Omental fat pad (tissue), 4 donors: ENCODE results near the gene EHD3. TPM values are rescaled to one million over a fixed set of nuclear protein-coding genes. Genes with fewer than 3 reads are reported as not detected.
"Not testable (repeated sequence)": the region's sequence is repeated elsewhere in the genome, so short reads cannot be mapped to it uniquely, and the experiment has no call there.

ENCODE experiments used
- ATAC-seq: fragments of 150-250 bp; one replicate; pipeline ENCODE4 v1.9.1; 2016; ENCODE audit warnings: mild to moderate bottlenecking, moderate library complexity; ENCODE audit not compliant: low FRiP score
- DNase-seq: peaks from one replicate; pipeline ENCODE4 v3.0.0-alpha.2; 2019; ENCODE audit warnings: low spot score
- total RNA-seq, 4 donors: library from RNA; depleted of rRNA; stranded (reverse); fragments of >200 nt; gene quantifications; one replicate each; pipeline ENCODE4 v1.1.0, GENCODE V29; 2016
- TF ChIP-seq, protein P1 (sequence below), 3 donors: fragments of 450-650 bp; IDR thresholded peaks; one replicate each; pipeline ENCODE4 v1.5.1; 2016 to 2017; ENCODE audit warnings: antibody characterized with exemption in 3 of 3, mild to moderate bottlenecking in 3 of 3, moderate library complexity in 2 of 3

Gene EHD3
- total RNA-seq, 4 donors from 2014 or later, result 3.1 to 5.2 (median 3.6) TPM

DNA sequence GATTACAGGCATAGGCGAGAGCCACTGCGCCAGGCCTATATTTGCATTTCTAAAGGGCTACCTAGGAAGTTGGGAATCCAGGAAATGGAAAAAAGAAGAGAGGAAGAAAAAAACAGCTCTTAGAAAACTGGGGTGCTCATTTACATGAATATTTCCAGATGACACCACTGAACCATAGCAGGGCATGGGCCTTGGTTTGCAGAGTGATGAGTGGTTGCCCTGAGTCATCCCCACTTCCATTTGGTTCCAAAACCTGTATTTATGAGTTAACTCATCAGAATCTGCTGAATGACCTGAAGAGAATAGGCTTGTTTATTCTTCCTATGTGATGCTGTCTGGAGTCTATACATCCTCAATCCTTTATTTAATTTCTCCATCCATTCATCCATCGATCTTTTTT is 36.2 kb downstream of the EHD3 start:
- ATAC-seq (no peak), DNase-seq (no peak)
- TF ChIP-seq, protein P1, sequence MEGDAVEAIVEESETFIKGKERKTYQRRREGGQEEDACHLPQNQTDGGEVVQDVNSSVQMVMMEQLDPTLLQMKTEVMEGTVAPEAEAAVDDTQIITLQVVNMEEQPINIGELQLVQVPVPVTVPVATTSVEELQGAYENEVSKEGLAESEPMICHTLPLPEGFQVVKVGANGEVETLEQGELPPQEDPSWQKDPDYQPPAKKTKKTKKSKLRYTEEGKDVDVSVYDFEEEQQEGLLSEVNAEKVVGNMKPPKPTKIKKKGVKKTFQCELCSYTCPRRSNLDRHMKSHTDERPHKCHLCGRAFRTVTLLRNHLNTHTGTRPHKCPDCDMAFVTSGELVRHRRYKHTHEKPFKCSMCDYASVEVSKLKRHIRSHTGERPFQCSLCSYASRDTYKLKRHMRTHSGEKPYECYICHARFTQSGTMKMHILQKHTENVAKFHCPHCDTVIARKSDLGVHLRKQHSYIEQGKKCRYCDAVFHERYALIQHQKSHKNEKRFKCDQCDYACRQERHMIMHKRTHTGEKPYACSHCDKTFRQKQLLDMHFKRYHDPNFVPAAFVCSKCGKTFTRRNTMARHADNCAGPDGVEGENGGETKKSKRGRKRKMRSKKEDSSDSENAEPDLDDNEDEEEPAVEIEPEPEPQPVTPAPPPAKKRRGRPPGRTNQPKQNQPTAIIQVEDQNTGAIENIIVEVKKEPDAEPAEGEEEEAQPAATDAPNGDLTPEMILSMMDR (IDR thresholded peaks at IDR 0.05), result no peak

DNA sequence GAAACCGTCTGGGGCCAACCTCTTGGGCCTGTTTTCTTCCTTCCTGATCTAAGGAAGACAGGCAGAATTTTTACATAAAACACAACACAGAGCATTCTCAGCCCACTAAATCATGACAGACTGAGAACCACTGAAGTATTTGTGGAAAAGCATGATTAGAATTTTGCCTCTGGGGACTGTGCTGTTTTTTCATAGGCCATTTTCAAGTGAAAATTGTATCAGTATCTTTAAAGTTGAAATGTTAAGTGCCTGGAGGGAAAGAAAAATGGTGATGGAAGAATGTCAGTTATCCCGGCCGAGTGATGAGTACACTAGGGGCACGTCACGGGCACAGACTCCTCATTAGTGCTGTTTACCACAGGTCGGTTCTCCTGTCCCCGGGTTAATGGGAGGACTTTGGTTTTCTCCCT is 36.9 kb downstream of the EHD3 start:
- DNase-seq (no peak), ATAC-seq (no peak)
- TF ChIP-seq, protein P1 (IDR thresholded peaks at IDR 0.05), result no peak

DNA sequence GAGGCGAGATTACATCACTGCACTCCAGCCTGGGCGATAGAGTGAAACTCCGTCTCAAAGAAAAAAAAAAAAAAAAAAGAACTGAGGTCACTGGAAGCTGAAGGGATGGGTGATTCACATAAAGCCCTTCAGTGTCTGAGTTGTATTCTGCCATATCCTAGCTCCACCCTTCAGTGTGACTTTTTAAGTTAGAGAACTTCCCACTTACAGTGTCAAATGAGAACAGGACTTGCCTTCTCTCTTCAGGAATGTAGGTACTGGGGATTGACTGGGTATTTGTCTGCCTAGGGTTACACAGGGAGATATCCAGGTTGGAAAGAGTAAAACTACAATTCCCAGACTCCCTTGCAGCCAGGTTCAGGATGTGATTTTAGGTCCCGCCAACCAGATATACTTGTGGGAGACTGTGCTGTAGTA is 37.9 kb downstream of the EHD3 start:
- ATAC-seq (no peak), DNase-seq (no peak)
- TF ChIP-seq, protein P1 (IDR thresholded peaks at IDR 0.05), result no peak

GRCh38 chr2:31274401-31275075 is 40.6 kb downstream of the EHD3 start:
- ATAC-seq (no peak), DNase-seq (no peak)
- TF ChIP-seq, protein P1 (IDR thresholded peaks at IDR 0.05), result no peak

- TF ChIP-seq, protein P1 (IDR thresholded peaks at IDR 0.05), result no peak
- ATAC-seq, result no peak
- DNase-seq, result no peak
Observed at GRCh38 chr2:31275976-31276375, 42.0 kb downstream of the EHD3 start.

DNA sequence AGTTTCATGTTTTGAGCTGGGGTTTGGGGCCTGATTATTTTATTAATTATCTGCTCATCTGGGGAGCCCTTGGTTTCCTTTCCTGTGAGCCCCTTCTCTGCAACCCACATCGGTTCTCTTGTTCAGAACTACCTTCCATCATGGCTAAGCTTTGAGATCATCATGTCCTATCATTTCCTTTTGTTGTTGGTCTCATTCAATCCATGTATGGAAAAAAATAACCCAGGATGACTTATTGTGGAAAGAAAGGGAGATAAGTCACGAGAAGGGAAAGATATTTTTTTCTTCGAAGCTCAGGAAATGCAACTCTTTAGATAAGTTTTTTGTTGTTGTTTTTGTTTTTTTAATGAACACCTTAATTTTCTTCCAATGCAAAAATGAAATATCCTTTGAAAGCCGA is 43.7 kb downstream of the EHD3 start:
- TF ChIP-seq, protein P1 (IDR thresholded peaks at IDR 0.05), result no peak
- DNase-seq, result no peak

DNA sequence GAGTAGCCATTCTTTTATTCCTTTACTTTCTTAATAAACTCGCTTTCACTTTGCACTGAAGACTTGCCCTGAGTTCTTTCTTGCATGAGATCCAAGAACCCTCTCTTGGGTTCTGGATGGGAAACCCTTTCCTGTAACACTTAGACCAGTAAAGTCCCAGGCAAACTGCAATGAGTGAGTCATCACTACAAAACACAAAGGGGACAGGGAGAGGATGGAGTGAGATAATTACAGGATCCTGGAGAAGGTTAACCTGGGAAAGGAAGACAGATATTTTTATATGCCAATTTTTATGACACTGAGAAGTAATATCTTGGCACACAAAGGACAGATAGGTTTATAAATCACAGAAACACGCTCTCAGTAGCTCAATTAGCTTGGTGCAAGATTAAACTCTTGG is 48.7 kb downstream of the EHD3 start:
- TF ChIP-seq, protein P1 (IDR thresholded peaks at IDR 0.05), result no peak
- DNase-seq (no peak), ATAC-seq (no peak)

More for the DNA sequence above, 43.7 kb downstream of the EHD3 start:
- no peak for ATAC-seq

DNA sequence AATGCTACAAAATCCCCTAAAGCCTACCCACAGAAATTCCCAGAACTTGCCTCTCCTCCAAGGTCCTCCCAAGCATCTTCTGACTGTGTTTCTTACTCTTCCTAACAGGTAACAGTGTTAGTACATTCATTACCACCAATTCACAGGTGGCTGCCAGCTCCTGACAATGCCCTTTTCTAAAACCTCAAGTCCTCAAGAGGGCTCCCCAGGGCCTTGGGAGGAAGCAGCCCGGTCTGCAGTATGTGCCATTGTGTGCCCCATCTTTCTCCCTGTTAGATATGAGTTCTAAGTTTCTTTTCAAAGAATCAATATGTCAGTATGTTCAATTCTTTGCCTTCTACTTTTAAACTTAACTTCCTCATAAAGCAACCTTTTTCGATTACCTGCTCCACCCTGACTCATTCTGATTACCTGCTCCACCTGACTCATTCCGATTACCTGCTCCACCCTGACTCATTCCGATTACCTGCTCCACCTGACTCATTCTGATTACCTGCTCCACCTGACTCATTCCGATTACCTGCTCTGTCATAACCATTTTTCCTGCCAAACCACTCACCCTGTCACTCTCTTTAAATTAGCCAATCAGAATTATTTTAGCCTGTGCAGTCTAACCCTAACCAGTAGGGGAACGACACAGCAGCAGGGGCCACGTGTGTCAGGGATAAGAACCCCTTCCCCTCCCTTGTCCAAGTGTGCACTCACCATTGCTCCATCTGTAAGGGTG is 49.4 kb downstream of the EHD3 start:
- DNase-seq, ATAC-seq: not testable (repeated sequence)
